Heart right ventricle (tissue), 16 donors: ENCODE data around the gene PLA2R1. TPM values are rescaled to one million over a fixed set of nuclear protein-coding genes. Genes with fewer than 3 reads are reported as not detected.

Source experiments
- ATAC-seq, 8 donors: fragments of 200-7000 bp; cut with Tn5 transposase; one replicate each; pipeline ENCODE4 v1.9.1; 2020; ENCODE audit warnings: mild to moderate bottlenecking in 8 of 8, moderate library complexity in 8 of 8, moderate number of reproducible peaks in 1 of 8
- DNase-seq, 2 donors: peaks; one replicate each; pipeline ENCODE4 v3.0.0-alpha.2; 2020
- H3K27ac ChIP-seq, 10 donors: fragments of 200-600 bp; sonication (generic) in 2 of 10; one replicate each; pipeline versions ENCODE4 v1.5.0 to v1.8.0; 2020 to 2022; ENCODE audit warnings: mild to moderate bottlenecking in 3 of 10
- H3K27me3 ChIP-seq, 7 donors: fragments of 200-600 bp; one replicate each; pipeline ENCODE4 v1.8.0; 2021 to 2022; ENCODE audit warnings: mild to moderate bottlenecking in 2 of 7
- H3K36me3 ChIP-seq, 9 donors: fragments of 200-600 bp; sonication (generic) in 1 of 9; one replicate each; pipeline versions ENCODE4 v1.5.0 to v1.8.0; 2020 to 2022; ENCODE audit warnings: mild to moderate bottlenecking in 2 of 9
- H3K4me1 ChIP-seq, 9 donors: fragments of 200-600 bp; sonication (generic) in 1 of 9; one replicate each; pipeline versions ENCODE4 v1.5.0 to v1.8.0; 2020 to 2022; ENCODE audit warnings: mild to moderate bottlenecking in 4 of 9
- H3K4me3 ChIP-seq, 10 donors: fragments of 200-600 bp; sonication (generic) in 2 of 10; one replicate each; pipeline versions ENCODE4 v1.5.0 to v1.8.0; 2020 to 2022; ENCODE audit warnings: mild to moderate bottlenecking in 7 of 10, moderate library complexity in 2 of 10
- H3K9me3 ChIP-seq, 11 donors: fragments of 200-600 bp in 10 of 11; sonication (generic) in 2 of 11; one replicate each; pipeline versions ENCODE4 v1.5.0 to v1.8.0; 2013 to 2022; ENCODE audit warnings: mild to moderate bottlenecking in 2 of 11, control low read depth in 1 of 11, moderate library complexity in 1 of 11
- CTCF ChIP-seq, 9 donors: fragments of 200-600 bp; sonication (generic) in 2 of 9; IDR thresholded peaks; one replicate each; pipeline versions ENCODE4 v1.5.0 to v1.8.0; 2021 to 2022; ENCODE audit warnings: antibody characterized with exemption in 9 of 9, mild to moderate bottlenecking in 5 of 9, moderate library complexity in 1 of 9
- WGBS, 2 donors: extraction: QIAGEN DNeasy Blood & Tissue Kit; methylation state at CpG; one replicate each; pipeline ENCODE4 v1.1.7; 2013; ENCODE audit warnings: inconsistent platforms in 1 of 2; 5-methylcytosine and 5-hydroxymethylcytosine counted together
- intact Hi-C, 10 donors: fragments of 100-400 bp; cut with DNase I; formaldehyde crosslinking; loops; one replicate each; pipeline versions ENCODE4 v1.11.1 to v1.14.2; 2022
- long read RNA-seq, 3 donors: library from polyadenylated mRNA; unstranded; transcript quantifications; one replicate each; pipeline ENCODE4 v2.0.0, GENCODE V29; 2020 to 2021
- polyA plus RNA-seq, 2 donors: library from polyadenylated mRNA; stranded (reverse); fragments of 200-250 nt; gene quantifications; one replicate each; pipeline ENCODE4 v1.2.3, GENCODE V29; 2013
- total RNA-seq, 10 donors: library from RNA; stranded (reverse); fragmentation: NEBNext Ultra II Directional in 3 of 10; extraction: Animal tissue kit (Norgen Biotek cat#: 25700) in 3 of 10; gene quantifications; one replicate each; pipeline versions ENCODE4 v1.2.1 to v1.2.4, GENCODE V29; 2021 to 2023
- donor health status: Arrhythmogenic right ventricular cardiomyopathy.
- donor health status: ischemic (EF 13 %, LVEDD 7.1; RV severe dilation, severe dysfunction).
- donor health status: healthy with polysubstance abuse.
- donor health status: DM: no; HTN: yes; CAD: no.
- donor health status: DM: no; HTN: no; CAD: no.
- donor health status: ischemic (EF 25% LVEDD 6.9; RV normal size, moderate dysfunction).
- donor health status: ischemic (EF 25% LVEDD 5.7; RV mildly dilated, moderate dysfunction).
- donor health status: healthy.
- donor health status: DM: yes; HTN: yes; CAD: no.
- donor health status: Ischemic cardiomyopathy.
- donor health status: ischemic (EF 35%, LVEDD 5.7; RV mildly dilated, moderate dysfunction).
- donor health status: nonischemic (EF 11% LVEDD 7.7; RV severe dilation, severe dysfunction).
- donor health status: DM: yes; HTN: yes; CAD: no.
- donor health status: PGD.
- donor health status: ischemic (EF 29% LVEDD 5.4; RV normal size, mild dysfunction).
- donor health status: nonischemic (EF 23%, LVEDD 6.1; RV moderate dilation, normal function).

Gene PLA2R1
- total RNA-seq: 1 to 10 TPM; 1.5 to 3.7 (median 2.9) TPM
- polyA plus RNA-seq: 1 to 10 TPM in 1 of 2 donors, under 1 TPM in 1; 0.38 to 1.7 TPM
- long read RNA-seq, donor 1, partial matches to known transcripts: 1 of 2 reads
- long read RNA-seq, donor 1, other reads (novel, unspliced or antisense): 1 of 2 reads
- long read RNA-seq, donor 2, partial matches to known transcripts: 2 of 4 reads
- long read RNA-seq, donor 2, other reads (novel, unspliced or antisense): 2 of 4 reads
- long read RNA-seq, donor 3, partial matches to known transcripts: 1 of 4 reads
- long read RNA-seq, donor 3, other reads (novel, unspliced or antisense): 3 of 4 reads

GRCh38 chr2:160062292-160063005 lies at the start of gene PLA2R1:
PLA2R1 (minus strand) TSS chr2:160062615; CDS start chr2:160062403, 212 bp downstream.
- peak within 1 kb of the TSS in 8 of 10 donors; percentile 4 to 60 (median 23) for H3K27ac ChIP-seq
- WGBS, 2 donors: 2 to 4% methylated on average over 49 to 52 of the region's 52 CpGs

GRCh38 chr2:160110674-160111239 lies 48.3 kb upstream of the PLA2R1 start:
- DNase-seq (no peak), ATAC-seq (no peak)
- H3K4me3 ChIP-seq: no peak overlapping the region
- H3K27ac ChIP-seq: no peak overlapping the region
- no peaks in the 10 kb centered on the region for H3K27me3 ChIP-seq
- no peaks in the 10 kb centered on the region for H3K36me3 ChIP-seq
- intact Hi-C loops: loop anchor here in 7 of 10 donors (1.0 to 10.0 kb wide), 8 partner anchors 154 to 954 kb away; no protein-coding TSS in a partner anchor
- TF ChIP-seq CTCF (IDR thresholded peaks at IDR 0.05): no peak
- no peaks in the 10 kb centered on the region for H3K9me3 ChIP-seq
- WGBS, 2 donors: 86 to 91% methylated on average over 7 of the region's 7 CpGs
- peaks cover 0 to 4% (median 0%) of the 10 kb centered on the region in 9 donors for H3K4me1 ChIP-seq

More at GRCh38 chr2:160062292-160063005, at the start of gene PLA2R1:
- ATAC-seq: peak; percentile 66 to 83 (median 71)
- intact Hi-C loops: no loop called here
- Histone ChIP-seq H3K27me3 (peaks cover 0 to 34% (median 0%) of the 10 kb centered on the region in 7 donors), H3K4me1 (peaks cover 0 to 34% (median 14%) of the 10 kb centered on the region in 9 donors), H3K4me3 (peak within 1 kb of the TSS; percentile 65 to 89 (median 72)), H3K36me3 (no peaks in the 10 kb centered on the region), H3K9me3 (no peaks in the 10 kb centered on the region)
- DNase-seq: peak; percentile 30 to 59
- no peak for TF ChIP-seq CTCF (IDR thresholded peaks at IDR 0.05)

- intact Hi-C loops: loop anchor here (1.0 to 10.0 kb wide), 12 partner anchors 155 to 955 kb away; no protein-coding TSS in a partner anchor
- H3K9me3 ChIP-seq: no peaks in the 10 kb centered on the region
- DNase-seq (peak; percentile 39 to 71), ATAC-seq (peak in 7 of 8 donors; percentile 79 to 92 (median 86))
- TF ChIP-seq CTCF (IDR thresholded peaks at IDR 0.05): peak; percentile 62 to 88 (median 82)
- H3K4me3 ChIP-seq: no peak overlapping the region
- H3K36me3 ChIP-seq: no peaks in the 10 kb centered on the region
- no peak overlapping the region for H3K27ac ChIP-seq
- WGBS, 2 donors: 40 to 42% methylated on average over 8 of the region's 8 CpGs
- H3K4me1 ChIP-seq: peaks cover 0 to 4% (median 0%) of the 10 kb centered on the region in 9 donors
- no peaks in the 10 kb centered on the region for H3K27me3 ChIP-seq
These were observed 47.7 kb upstream of the PLA2R1 start for GRCh38 chr2:160109939-160110673.
